Stimulated activated naive CD8-positive, alpha-beta T cell treated with anti-CD3 and anti-CD28 coated beads, Interleukin-15, Interleukin-2, amounts not matched to agents 100 ng/mL and 50 ng/mL, for 24 hours (primary cell): ENCODE measurements around the gene ELAVL2.
"Not testable (repeated sequence)": the region's sequence is repeated elsewhere in the genome, so short reads cannot be mapped to it uniquely, and the experiment has no call there.

Source experiments
- H3K27ac Mint-ChIP-seq: one replicate; pipeline ENCODE4 v1.8.0; 2021; ENCODE audit warnings: mild to moderate bottlenecking, mixed read lengths
- H3K27me3 Mint-ChIP-seq: one replicate; pipeline ENCODE4 v1.8.0; 2021; ENCODE audit warnings: mixed read lengths
- H3K36me3 Mint-ChIP-seq: one replicate; pipeline ENCODE4 v1.8.0; 2021; ENCODE audit warnings: low read depth, mixed read lengths
- H3K4me1 Mint-ChIP-seq: one replicate; pipeline ENCODE4 v1.8.0; 2021; ENCODE audit warnings: low read depth, mixed read lengths
- H3K4me3 Mint-ChIP-seq: one replicate; pipeline ENCODE4 v1.8.0; 2021; ENCODE audit warnings: mild to moderate bottlenecking, mixed read lengths
- H3K9me3 Mint-ChIP-seq: one replicate; pipeline ENCODE4 v1.8.0; 2021; ENCODE audit warnings: mixed read lengths

Gene ELAVL2

DNA sequence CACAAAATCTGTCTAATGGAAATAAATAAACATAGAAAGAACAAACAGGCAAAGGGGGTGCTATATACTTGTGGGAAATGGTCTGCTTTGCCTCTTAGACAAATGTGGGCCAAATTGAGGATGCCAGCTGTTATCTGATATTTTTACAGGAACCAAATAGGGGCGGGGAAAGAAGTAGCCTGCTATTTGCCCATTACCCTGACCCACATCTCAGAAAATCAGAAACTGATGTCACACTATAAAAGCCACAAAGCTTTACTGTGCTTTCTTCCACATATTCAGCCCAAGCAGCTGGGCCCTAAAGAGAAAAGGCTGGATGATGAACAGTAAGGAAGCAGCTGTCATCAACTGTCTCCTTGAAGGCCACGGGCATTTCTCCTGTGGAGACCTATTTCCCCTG is 97.3 kb downstream of the ELAVL2 start:
- Mint-ChIP-seq H3K9me3 (peaks cover 14% of the 10 kb centered on the region), H3K4me3 (no peak overlapping the region), H3K27me3 (no peaks in the 10 kb centered on the region), H3K36me3 (no peaks in the 10 kb centered on the region), H3K4me1 (no peaks in the 10 kb centered on the region), H3K27ac (no peak overlapping the region)

DNA sequence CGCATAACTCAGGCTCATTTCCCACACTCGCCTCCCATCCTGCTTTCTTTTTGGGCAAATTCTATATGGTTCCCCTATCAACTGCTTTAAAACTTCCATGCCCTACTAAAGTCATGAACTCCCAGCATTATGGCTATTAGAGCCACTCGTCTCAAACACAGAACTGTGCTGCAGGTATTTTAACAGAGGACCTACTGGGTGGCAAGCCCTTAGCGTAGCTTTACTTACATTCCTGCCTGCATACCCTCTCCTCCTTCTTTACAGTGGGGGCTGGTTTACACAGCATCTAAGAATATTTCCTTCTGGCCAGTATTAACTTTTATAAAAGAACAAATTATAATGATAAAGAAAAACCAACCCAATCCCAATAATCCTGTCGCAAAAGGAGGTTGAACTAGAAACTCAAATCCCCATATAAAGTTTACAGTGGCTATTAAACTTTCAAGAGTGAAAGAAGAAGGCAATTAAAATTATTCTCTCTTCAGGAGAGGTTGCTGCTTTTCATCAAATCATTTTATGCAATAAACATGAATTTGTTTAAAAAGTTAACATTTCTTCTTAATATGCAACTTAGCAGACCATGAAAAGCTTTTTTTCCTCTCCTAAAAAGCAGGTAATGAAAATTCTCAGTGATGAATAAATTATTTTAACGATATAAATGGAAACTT is 100.6 kb downstream of the ELAVL2 start:
- Mint-ChIP-seq H3K4me1 (no peaks in the 10 kb centered on the region), H3K27me3 (no peaks in the 10 kb centered on the region), H3K4me3 (no peak overlapping the region), H3K27ac (no peak overlapping the region), H3K9me3 (peaks cover 5% of the 10 kb centered on the region), H3K36me3 (no peaks in the 10 kb centered on the region)

DNA sequence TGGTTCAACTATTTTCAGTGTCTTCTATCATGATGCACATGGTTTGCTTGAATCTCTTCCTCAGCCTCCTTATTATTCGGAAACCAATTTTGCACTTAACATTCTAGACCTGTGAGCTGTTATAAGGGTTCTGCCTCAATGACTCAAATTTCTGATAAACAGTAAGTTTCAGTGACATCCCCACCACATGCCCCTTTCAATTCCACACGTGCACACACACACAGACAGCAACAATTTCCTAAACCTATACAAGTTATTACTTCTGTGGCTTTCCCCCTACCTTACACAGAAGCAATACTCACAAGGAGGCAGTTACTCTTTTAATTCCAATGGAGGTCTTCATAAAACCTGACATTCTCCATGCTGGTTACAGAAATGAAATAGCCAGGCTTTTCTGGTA is 102.4 kb downstream of the ELAVL2 start:
- Mint-ChIP-seq H3K9me3 (peaks cover 5% of the 10 kb centered on the region), H3K4me1 (no peaks in the 10 kb centered on the region), H3K27ac (no peak overlapping the region), H3K36me3 (no peaks in the 10 kb centered on the region), H3K4me3 (no peak overlapping the region), H3K27me3 (no peaks in the 10 kb centered on the region)

DNA sequence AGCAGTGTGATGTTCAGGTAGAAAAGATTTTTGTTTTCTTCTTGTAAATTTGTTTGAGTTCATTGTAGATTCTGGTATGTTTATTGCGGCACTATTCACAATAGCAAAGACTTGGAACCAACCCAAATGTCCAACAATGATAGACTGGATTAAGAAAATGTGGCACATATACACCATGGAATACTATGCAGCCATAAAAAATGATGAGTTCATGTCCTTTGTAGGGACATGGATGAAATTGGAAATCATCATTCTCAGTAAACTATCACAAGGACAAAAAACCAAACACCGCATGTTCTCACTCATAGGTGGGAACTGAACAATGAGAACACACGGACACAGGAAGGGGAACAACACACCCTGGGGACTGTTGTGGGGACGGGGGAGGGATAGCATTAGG is 103.0 kb downstream of the ELAVL2 start:
- H3K36me3 Mint-ChIP-seq, H3K9me3 Mint-ChIP-seq, H3K4me3 Mint-ChIP-seq, H3K27ac Mint-ChIP-seq, H3K4me1 Mint-ChIP-seq, H3K27me3 Mint-ChIP-seq: not testable (repeated sequence)

DNA sequence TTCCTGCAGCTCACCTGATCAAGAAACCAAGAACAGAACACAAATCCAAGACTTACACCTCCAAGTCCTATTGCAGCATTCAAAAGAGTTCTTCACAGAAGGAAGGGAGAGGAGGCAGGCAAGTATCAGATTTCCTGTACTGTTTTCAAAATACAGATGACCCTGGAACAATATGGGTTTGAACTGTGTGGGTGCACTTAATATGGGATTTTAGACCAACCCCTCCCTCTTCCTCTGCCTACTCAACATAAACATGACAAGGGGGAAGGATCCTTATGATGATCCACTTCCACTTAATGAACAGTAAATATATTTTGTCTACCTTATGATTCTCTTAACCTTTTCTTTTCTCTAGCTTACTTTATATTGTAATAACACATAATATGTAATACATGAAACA is 104.6 kb downstream of the ELAVL2 start:
- peaks cover 5% of the 10 kb centered on the region for H3K9me3 Mint-ChIP-seq
- no peaks in the 10 kb centered on the region for H3K4me1 Mint-ChIP-seq
- H3K4me3 Mint-ChIP-seq, result no peak overlapping the region
- no peaks in the 10 kb centered on the region for H3K27me3 Mint-ChIP-seq
- H3K27ac Mint-ChIP-seq, result no peak overlapping the region
- no peaks in the 10 kb centered on the region for H3K36me3 Mint-ChIP-seq

DNA sequence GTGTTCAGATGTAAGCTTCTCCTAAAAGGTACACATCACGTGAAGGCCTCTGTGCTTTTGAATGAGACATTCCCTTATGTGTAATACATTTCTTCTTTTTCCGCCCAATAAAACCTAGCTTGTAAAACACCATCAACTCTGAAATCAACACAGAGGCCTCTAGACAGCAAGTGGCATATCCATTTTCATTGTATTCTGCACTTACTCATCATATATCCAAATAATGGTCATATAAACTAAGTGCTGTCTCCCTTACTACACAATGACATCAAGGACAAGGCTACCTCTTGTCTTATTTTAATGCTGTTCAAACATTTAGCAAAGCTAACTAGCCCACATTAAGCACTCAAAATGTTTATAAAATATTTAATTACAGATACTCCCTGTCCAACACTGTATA is 108.5 kb downstream of the ELAVL2 start:
- Mint-ChIP-seq H3K36me3 (no peaks in the 10 kb centered on the region), H3K4me3 (no peak overlapping the region), H3K4me1 (no peaks in the 10 kb centered on the region)

DNA sequence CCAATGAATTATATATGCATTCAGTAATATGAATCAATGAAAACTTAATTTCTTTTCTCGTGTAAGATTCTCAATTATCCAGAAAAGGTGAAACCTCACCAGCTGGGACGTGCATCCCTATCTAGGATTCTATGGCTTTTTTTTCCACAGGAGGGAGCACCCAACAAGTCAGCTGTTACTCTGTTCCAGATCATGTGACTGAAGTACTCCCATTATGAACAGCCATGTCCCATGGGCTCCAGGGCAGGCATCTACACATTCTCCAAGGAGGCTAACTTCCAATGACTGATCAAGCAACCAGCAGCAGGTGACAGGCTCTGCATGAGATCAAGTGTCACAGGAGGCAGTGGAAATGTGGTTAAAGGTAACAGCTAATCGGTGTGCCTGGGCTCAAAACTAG is 118.8 kb downstream of the ELAVL2 start:
- no peaks in the 10 kb centered on the region for H3K36me3 Mint-ChIP-seq

More for the DNA sequence above, 108.5 kb downstream of the ELAVL2 start:
- Mint-ChIP-seq H3K27me3 (no peaks in the 10 kb centered on the region), H3K9me3 (no peaks in the 10 kb centered on the region), H3K27ac (no peak overlapping the region)

DNA sequence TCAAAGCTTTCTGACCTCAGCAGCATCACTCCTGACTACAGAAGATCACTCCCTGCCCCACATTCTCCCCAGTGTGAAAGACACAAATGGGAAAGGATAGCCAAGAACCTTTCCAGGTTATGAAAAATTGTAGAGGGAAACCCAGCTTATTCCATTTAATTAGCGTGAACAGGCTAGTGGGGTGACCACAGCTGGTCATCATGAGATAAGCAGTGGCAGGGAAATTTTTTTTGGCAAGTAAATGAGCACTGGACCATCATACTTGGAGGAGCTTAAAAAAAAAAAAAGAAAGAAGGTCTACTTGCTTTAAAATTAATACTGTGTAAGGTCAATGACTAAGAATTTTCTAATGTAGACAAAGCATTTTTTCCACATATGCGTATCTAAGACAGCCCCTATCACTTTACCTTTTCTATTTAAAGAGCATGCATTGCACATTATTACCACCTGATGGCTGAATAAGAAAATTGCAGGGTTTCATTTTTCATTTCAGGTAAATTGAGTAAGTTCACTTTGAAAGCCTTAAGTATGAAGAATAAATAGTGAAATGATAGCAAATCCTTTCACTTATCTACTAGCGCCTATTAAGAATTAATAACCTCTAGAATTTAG is 123.6 kb downstream of the ELAVL2 start:
- no peaks in the 10 kb centered on the region for H3K4me1 Mint-ChIP-seq
- no peaks in the 10 kb centered on the region for H3K36me3 Mint-ChIP-seq
- no peak overlapping the region for H3K4me3 Mint-ChIP-seq
- peaks cover 8% of the 10 kb centered on the region for H3K9me3 Mint-ChIP-seq
- no peak overlapping the region for H3K27ac Mint-ChIP-seq
- no peaks in the 10 kb centered on the region for H3K27me3 Mint-ChIP-seq

More for the DNA sequence above, 118.8 kb downstream of the ELAVL2 start:
- Mint-ChIP-seq H3K9me3 (peaks cover 8% of the 10 kb centered on the region), H3K4me3 (no peak overlapping the region), H3K4me1 (no peaks in the 10 kb centered on the region), H3K27me3 (no peaks in the 10 kb centered on the region), H3K27ac (no peak overlapping the region)

DNA sequence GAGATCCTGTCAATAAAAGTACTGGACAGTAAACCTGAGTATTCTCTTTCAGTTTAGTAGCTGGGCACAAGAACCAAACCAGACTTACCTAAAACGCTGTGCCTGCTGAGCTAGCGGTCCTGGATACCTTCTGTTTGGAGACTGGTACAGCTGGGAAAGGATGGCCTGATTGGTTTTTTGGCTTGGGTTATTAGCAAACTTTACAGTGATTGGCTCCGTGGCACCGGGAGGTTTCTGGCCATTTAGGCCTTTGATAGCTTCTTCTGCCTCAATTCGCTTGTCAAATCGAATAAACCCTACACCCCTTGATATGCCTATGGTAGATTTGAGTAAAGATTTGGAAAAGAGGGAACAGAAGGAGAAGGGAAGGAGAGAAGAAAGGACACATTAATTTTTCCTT is 124.7 kb downstream of the ELAVL2 start:
- Mint-ChIP-seq H3K4me3 (no peak overlapping the region), H3K27ac (no peak overlapping the region), H3K4me1 (no peaks in the 10 kb centered on the region), H3K36me3 (no peaks in the 10 kb centered on the region), H3K27me3 (no peaks in the 10 kb centered on the region), H3K9me3 (peaks cover 6% of the 10 kb centered on the region)

DNA sequence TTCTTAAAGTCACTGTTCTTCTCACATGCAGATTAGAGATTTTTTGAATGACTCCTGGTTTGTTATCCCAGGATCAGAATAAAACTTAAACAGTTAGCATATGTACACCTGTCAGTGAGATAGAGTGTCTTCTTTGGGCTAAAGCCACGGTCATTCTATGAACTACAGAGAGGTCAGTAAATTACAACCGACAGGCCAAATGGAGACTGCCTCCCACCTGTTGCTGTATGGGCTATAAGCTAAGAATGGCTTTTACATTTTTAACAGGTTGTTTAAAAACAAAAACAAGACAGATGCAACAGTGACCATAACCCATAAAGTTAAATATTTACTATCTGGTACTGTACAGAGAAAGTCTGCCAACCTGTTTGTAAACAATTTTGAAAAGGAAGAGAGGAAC is 125.7 kb downstream of the ELAVL2 start:
- H3K27ac Mint-ChIP-seq, result no peak overlapping the region
- no peaks in the 10 kb centered on the region for H3K27me3 Mint-ChIP-seq
- H3K9me3 Mint-ChIP-seq, result peaks cover 3% of the 10 kb centered on the region
- H3K4me3 Mint-ChIP-seq, result no peak overlapping the region
- no peaks in the 10 kb centered on the region for H3K36me3 Mint-ChIP-seq
- H3K4me1 Mint-ChIP-seq, result no peaks in the 10 kb centered on the region

DNA sequence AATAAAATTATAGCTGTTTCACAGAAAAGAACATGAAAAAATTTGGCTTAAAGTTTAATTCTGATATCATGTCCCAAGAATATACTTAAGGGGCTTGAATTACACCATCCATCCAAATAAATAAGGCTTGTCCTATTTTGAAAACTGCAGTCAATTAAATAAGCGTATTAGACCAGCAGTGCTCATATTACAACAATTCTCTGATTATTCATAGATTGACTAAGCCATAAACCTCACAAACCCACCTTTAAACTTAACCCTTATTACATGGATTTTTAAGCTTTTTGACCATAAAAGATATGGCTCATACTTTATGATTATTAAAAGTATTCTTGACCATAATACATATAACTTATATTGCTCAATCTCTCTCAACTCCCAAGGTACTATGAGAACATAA is 127.9 kb downstream of the ELAVL2 start:
- no peaks in the 10 kb centered on the region for H3K36me3 Mint-ChIP-seq
- H3K4me1 Mint-ChIP-seq, result no peaks in the 10 kb centered on the region
- peaks cover 3% of the 10 kb centered on the region for H3K9me3 Mint-ChIP-seq
- H3K27me3 Mint-ChIP-seq, result no peaks in the 10 kb centered on the region
- no peak overlapping the region for H3K4me3 Mint-ChIP-seq
- H3K27ac Mint-ChIP-seq, result no peak overlapping the region

DNA sequence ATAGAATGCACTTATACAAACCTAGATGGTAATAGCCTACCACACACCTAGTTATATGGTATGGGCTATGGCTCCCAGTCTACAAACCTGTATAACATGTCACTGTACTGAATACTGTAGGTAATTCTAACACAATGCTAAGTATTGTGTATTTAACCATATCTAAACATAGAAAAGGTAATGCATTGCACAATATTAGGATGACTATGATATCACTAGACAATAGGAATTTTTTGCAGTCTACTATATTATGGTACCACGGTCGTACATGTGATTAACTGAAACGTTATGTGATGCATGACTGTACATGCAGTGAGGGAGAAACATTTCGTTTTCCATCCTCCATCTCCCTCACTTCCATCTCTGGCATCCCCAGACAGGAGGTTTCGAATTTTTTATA is 130.5 kb downstream of the ELAVL2 start:
- no peaks in the 10 kb centered on the region for H3K27me3 Mint-ChIP-seq
- peaks cover 10% of the 10 kb centered on the region for H3K9me3 Mint-ChIP-seq
- H3K36me3 Mint-ChIP-seq, result no peaks in the 10 kb centered on the region
- H3K4me3 Mint-ChIP-seq, result no peak overlapping the region
- H3K4me1 Mint-ChIP-seq, result no peaks in the 10 kb centered on the region
- H3K27ac Mint-ChIP-seq, result no peak overlapping the region

DNA sequence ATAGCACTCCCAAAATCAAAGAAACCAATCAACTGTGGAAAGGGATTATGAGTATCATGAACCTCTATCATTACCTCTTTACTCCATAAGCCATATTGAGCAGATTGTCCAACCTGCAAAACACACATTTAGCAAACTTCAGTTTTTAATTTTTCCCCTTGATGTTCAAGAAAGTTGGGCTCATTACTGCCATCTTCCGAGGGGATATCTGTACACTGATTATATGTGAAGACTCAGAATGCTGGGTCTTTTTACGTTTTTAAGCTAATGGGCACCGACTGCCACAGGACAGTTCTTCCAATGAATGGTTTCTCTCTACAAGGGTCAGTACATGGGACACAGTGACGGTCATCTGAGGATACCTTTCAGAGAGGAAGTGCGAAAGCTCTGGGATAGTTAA is 132.7 kb downstream of the ELAVL2 start:
- H3K27ac Mint-ChIP-seq, result no peak overlapping the region
- no peak overlapping the region for H3K4me3 Mint-ChIP-seq

DNA sequence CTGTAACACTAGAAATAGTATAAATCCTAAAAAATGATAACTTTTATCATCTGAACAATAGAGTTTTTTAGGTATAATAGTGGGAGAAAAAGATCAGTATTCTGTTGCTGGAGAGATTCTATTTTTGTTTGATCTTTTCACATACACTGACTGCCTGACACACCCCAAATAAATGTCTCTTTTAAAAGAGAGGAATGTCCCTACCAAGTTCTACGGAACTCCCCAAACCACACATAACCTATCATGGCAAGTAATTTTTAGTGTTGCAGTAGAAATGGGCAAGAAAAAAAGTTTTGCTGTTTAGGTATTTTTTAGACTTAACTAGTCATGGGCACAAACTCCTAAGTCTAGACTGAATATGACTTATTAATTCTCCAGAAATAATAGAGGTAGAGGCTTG is 139.1 kb downstream of the ELAVL2 start:
- no peaks in the 10 kb centered on the region for H3K36me3 Mint-ChIP-seq
- no peaks in the 10 kb centered on the region for H3K9me3 Mint-ChIP-seq
- no peaks in the 10 kb centered on the region for H3K27me3 Mint-ChIP-seq
- H3K27ac Mint-ChIP-seq, result no peak overlapping the region
- no peaks in the 10 kb centered on the region for H3K4me1 Mint-ChIP-seq
- no peak overlapping the region for H3K4me3 Mint-ChIP-seq

More for the DNA sequence above, 132.7 kb downstream of the ELAVL2 start:
- Mint-ChIP-seq H3K36me3 (no peaks in the 10 kb centered on the region), H3K9me3 (peaks cover 10% of the 10 kb centered on the region), H3K27me3 (no peaks in the 10 kb centered on the region), H3K4me1 (no peaks in the 10 kb centered on the region)

DNA sequence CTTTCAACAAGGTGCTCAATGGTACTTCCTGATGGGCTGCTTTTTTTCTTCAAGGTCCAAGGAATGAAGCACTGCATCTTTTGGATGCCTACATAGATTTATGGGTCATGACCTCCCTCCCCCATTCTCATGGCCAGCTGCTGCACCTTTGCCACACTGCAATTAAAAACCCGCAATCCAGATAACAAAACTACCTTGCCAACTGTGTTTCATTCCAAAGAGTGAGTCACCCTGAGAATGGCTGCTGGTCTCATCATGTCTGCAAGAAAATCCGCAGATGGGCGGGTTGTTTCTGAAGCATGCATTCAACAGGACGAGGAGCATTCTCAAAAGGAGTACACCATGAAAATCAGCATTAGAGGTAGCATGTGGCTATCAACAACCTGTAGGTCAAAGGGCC is 139.8 kb downstream of the ELAVL2 start:
- H3K9me3 Mint-ChIP-seq, result no peaks in the 10 kb centered on the region
- H3K4me1 Mint-ChIP-seq, result no peaks in the 10 kb centered on the region
- no peaks in the 10 kb centered on the region for H3K27me3 Mint-ChIP-seq
- H3K4me3 Mint-ChIP-seq, result no peak overlapping the region
- no peaks in the 10 kb centered on the region for H3K36me3 Mint-ChIP-seq
- no peak overlapping the region for H3K27ac Mint-ChIP-seq

DNA sequence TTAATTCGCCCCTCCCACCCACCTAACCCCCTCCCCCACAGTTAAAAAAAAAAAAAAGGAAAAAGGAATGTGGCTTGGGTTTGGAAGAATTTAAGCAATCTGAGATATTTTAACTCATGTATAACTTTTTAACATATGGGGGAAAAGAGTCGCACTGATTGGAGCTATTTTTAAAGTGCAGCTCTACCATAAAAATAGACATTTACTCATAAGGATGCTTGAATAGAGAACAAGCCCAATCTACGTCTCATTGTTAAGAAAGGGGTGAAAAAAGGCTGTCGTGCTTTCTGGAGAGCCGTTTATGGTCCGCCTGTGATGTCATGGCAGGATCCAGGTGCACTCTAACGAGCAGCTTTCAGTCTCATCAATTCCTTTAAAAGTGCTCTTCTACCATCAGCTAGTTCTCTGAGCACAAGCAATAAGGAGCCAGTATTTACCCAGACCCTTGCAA is 142.4 kb downstream of the ELAVL2 start:
- Mint-ChIP-seq H3K27ac (no peak overlapping the region), H3K36me3 (no peaks in the 10 kb centered on the region), H3K27me3 (no peaks in the 10 kb centered on the region), H3K9me3 (peaks cover 4% of the 10 kb centered on the region), H3K4me1 (no peaks in the 10 kb centered on the region), H3K4me3 (no peak overlapping the region)
